NT2/D1 (cell line): ENCODE results near the gene UCK2.

Experiments
- SUZ12 ChIP-seq: IDR thresholded peaks from 2 replicates; pipeline ENCODE4 v1.6.1; 2011; ENCODE audit not compliant: insufficient read length, insufficient read depth; ENCODE audit errors: extremely low read depth
- YY1 ChIP-seq: IDR thresholded peaks from 2 replicates; pipeline ENCODE4 v1.6.1; 2011; ENCODE audit not compliant: insufficient read length, insufficient read depth

- TF ChIP-seq YY1 (no peak), SUZ12 (no peak)
These were observed 22.1 kb downstream of the UCK2 start for GRCh38 chr1:165849353-165850133.
